DMS 273 treated with DMSO at 0.1 percent for 48 hours (cell line): ENCODE measurements around the gene FAM107A.
"Not testable (repeated sequence)": the region's sequence is repeated elsewhere in the genome, so short reads cannot be mapped to it uniquely, and the experiment has no call there.

ENCODE experiments used
- DNase-seq: peaks from one replicate; lab custom pipeline; 2025; lab: John Stamatoyannopoulos, UW

Gene FAM107A

DNA sequence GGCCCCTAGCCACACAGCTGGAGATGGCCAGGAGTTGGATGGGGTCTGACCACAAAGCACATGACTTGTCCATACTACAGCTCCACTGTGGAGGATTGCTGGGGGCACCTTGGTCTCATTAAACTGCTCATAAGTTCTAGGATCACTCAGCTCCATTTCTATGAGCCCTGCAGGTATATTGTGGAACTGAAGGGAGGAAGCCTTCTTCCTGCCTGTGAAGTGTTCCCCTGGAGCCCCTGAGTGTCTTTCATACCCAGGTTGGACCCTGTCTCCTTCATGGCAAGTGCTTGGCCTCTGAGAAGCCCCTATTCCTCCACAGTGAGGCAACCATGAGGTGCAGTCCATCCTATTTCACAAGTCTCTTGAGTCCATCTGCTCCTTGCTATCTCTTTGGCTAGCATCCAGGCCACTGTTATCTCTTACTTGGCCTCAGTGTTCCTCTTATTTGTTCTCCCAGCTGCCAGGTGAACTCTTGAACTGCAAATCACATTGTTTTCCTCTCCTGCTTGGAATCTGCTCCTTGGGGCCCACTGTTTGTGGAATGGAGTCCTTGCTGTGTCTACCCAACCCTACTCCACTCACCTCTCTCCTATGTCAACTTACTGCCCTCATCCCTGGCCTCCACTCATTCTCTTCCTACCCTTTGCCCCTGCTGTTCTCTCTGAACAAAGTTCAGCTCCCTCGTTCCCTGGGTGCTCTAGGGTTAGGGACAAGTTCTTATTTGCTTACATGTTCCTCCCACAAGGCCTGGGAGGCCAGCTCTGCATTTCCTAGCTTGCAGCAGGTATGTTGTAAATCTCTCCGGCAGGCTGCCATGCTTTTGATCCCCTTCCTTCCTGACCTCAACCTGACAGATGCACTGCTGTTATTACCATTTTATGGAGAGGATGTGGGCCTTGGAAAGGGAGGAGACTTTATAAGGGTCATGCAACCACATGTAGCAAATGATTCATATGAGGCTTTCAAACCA, 41.4 kb downstream of the FAM107A start:
- DNase-seq, result peak; percentile 51

DNA sequence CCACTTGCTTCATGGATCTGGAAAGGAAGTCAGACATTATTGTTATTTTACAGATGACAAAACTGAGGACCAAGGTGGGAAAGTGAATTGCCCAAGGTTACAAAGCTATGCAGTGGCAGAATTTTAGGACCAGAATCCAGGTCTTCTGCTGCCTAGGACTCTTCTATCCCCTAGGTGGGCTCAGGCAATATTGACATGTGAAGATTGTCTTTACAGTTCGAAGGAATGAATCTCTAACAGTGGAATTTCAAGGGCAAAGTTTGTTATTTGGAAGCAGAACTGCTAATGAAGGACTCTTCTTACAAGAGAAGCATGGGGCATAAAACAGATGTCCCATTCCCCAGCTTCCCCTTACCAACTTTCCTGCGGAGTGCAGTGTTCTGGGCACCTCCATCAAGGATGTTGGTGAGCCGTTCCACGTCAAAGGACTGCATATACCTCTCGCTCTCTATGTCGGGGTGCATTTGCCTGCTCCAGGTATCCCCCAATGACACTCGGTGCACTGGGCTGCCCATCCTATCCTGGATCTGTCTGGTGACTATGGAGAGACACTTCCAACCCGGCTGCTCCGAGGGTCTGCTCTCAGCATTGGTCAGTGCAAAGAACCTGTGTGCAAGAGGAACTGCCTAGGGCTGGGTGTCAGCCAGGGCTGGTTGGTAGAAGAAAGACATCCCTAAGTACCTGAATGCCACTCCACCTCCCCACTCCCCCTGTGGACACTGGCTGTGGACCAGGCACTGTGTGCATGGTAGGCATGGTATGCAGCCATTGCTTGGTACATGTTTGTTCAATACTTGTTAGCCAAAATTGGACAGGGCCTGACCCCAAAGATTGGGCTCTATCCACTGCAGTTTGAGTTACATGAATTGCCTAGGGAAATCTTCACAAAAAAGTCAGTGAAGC, 42.3 kb downstream of the FAM107A start:
- no peak for DNase-seq

DNA sequence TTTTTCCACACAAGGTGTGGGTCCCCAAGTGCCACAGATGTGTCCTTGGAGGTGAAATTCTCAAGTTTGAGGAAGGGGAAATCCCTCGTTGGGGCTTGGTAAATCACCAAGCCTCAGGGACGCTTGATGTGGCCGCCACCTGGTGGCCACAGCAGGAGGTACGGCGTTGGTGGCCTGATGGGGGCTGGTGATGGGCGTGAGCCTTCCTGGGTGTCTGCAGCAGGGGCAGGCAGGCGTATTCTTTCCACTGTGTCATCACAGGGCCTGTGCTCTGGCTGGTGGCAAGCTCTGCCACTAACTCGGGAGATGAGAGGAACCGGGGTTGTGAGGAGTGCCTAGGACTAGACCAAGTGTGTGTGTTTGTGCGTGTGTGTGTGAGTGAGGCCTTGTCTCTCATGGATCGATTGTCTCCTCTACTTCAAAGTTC, 44.4 kb downstream of the FAM107A start:
- DNase-seq, result no peak

GRCh38 chr3:58531956-58532355, 45.2 kb downstream of the FAM107A start:
- DNase-seq, result no peak

DNA sequence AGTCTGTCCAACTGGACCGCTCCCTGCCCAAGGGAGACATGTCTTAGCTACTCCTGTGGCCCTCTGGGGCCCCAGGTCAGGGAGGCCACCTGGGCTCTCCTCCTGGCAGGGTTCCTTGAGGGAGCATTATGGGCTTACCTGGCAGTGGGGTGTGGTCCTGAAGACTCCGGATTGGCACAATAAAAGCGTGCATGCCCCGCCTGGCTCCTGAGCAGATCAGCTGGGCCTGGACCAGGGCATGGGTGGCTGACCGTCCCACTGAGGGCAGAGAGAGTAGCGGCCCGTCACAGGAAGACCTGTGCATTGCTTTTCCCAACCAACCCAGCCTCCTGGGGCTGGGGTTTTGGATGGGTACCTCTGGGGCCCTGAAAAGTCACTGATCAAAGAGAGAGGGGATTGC, 45.6 kb downstream of the FAM107A start:
- DNase-seq, result no peak

DNA sequence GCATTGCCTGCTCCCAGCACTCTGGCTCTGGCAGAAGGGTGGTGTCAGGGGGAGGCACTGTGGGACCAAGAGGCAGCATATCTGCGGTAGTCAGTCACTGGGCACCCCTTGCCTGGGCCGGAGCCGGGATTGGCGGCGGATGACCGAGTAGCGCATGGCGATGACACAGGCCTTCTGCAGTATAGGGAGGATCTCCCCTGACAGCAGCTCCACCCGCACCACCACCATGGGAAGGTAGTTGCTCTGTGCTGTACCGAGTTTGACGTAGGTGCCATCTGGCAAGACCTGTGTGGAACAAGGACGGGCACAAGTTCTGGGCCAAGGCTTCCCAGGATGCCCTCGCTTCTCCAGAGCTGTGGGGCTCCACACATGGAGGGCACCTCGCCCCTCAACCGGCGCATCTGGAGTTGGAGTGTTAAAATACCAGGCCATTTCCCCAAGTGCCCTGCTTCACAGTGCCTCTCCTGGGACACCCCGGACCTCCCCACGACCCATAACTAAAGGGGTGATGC, 46.8 kb downstream of the FAM107A start:
- DNase-seq, result no peak

- no peak for DNase-seq
Observed at GRCh38 chr3:58529516-58530353, 47.5 kb downstream of the FAM107A start.

- no peak for DNase-seq
Observed at GRCh38 chr3:58528629-58529028, 48.6 kb downstream of the FAM107A start.

DNA sequence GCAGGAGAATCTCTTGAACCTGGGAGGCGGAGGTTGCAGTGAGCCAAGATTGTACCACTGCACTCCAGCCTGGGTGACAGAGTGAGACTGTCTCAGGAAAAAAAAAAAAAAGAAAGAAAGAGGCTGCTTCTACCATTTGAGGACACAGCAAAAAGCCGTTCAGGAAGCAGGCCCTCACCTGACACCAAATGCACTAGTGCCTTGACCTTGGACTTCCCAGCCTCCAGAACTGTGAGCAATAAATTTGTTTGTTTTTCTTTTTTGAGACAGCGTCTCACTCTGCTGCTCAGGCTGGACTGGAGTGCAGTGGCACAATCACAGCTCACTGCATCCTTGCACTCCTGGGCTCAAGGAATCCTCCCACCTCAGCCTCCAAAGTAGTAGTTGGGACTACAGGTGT, 49.8 kb downstream of the FAM107A start:
- DNase-seq, result not testable (repeated sequence)

DNA sequence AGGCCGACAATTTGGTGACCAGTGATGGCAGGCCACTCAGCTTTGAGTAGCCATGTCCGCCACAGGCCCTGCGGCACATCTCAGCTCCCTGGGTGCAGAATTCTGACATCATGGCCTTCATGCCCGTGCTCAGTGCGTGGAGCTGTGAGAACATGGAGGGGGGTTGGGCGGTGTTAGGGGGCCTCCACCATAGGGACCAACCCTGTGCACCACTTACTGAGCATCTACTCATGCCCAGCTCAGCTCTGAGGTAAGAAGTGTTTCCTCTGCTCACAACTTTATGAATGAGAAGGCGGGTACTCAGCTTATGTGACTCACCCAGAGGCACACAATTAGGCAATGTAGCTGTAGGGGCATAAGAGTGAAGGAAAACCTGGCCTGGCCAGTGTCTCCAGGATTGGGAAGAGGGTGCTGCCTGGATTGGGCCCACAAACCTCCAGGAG, 50.7 kb downstream of the FAM107A start:
- DNase-seq, result peak; percentile 38

GRCh38 chr3:58524326-58524888, 52.8 kb downstream of the FAM107A start:
- no peak for DNase-seq

DNA sequence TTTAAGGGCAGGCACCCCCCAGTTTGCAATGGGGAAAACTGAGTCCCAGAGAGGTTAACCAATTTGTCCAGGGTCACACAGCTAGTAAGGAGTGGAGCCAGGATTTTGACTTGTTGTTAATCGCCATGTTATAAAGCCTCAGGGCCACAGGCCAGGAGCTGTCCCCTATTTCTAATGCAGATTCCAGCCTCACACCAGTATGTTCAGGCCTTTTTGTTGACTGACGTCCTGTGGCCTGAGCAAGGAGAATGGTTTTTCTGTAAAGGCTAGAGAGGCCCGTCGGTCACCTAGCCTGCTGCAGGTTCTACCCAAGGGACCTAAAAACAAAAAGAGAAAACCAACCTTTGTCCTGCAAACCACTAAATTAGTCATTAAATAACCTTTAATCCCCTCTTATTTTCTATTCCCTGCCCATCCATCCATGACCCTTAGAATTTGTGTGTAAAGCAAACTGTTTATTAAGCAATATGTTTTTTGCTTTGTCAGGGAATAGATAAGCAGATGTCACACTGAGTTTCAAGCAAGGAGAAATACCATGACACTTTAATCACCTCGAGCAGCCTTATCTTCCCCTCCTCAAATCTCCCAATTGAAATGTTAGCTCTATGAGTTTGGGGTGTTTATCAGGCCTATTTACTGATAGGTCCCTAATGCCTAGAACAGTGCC, 54.3 kb downstream of the FAM107A start:
- no peak for DNase-seq

GRCh38 chr3:58521917-58522631, 55.1 kb downstream of the FAM107A start:
- no peak for DNase-seq

- DNase-seq, result no peak
Observed at GRCh38 chr3:58521336-58521670, 55.9 kb downstream of the FAM107A start.

DNA sequence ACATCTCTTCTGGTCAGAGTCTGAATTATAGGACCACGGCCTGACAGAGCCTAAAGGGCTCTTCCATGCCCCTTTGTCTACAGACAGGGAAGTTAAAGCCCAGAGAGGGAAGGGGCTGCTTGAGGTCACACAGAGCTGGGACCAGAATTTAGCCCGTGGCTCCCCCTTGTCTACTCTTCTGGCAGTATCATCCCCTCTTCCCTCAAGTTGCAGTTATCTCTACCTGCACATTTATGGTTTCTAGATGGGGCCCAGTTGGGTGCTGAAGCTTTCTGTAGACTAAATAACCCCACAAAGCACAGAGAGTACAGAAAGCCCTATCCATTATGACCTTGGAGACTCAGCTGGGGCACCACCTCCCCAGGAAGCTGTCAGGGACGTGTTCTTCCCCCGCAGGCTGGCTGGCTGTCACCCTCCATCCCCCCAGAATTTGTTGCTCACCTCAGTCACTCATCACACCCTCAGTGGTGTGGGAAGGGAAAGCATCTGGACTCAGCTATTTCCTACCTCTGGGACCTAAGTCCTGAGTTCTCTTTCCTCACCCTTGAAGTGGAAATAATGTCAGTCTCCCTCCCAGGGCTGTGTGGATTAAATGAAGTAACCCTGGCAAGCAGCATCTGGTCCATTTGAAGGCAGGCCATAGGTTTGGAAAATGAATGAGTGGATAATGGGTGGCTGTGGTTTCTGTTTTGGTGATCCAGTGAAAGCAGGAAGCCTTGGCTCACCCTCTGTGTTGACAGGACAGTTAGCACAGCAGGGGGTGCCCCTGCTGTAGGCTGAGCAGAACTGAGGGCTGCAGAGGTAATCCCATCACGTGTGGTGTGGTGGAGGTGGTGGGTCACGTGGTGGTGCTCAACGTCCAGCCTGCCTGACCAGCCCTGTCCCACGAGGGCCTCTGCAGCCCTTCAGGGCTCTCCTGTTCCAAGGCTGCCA, 56.5 kb downstream of the FAM107A start:
- DNase-seq, result no peak

DNA sequence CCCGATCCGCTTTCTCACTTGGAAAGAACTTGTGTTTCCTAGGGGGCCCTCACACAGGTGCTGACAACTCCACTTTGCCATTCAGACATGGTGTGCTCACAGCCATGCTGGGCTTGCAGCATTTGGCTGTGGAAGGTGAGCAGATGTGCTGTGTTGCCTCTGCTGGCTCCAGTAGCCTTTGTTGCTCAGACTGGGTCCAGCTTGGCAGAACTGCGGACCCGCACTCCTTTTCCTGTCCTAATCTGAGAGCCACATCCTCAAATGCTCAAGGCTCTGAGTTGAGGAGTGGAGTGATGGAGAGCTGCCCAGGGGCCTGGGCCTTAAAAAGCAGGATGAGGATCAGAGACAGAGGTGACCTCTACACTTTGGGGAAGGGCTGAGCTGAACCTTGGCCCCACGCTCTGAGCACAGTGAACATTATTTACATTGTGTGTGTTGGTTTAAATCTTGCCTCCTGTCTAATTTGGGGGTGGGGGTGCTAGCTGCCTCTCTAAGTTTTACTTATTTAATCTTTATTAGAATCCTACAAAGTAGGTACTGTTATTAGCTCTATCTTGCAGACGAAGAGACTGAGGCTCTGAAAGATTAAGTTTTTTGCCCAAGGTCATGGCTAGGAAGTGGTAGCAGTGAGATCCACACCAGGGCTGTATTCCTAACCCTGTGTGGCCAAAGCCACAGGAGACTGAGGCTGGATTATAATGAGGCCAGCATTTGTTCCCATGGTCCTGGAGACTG, 57.4 kb downstream of the FAM107A start:
- DNase-seq, result no peak

- peak; percentile 87 for DNase-seq
Observed at GRCh38 chr3:58518291-58518789, 58.9 kb downstream of the FAM107A start.

DNA sequence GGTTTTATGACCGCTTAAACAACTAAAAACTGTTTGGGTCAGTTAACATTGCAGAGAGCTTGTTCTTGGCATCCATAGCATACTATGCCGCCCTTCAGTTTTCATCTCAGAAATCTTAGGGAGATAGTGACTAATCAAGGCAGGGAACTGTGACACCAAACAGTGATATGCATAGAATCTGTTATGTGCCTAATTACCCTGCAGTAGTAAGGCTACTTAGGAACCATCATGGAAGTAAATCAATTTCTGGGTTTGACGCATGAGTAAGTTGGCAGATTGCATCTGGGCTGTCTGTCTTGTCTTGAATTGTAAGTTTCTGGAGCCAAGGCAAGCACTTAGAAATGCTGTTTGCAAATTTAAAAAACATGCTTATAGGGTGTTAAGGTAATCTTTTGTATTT, 62.8 kb downstream of the FAM107A start:
- DNase-seq, result no peak
